ENCODE measurements around the gene PDE9A.
"Not testable (repeated sequence)": the region's sequence is repeated elsewhere in the genome, so short reads cannot be mapped to it uniquely, and the experiment has no call there.

PDE9A gene

DNA sequence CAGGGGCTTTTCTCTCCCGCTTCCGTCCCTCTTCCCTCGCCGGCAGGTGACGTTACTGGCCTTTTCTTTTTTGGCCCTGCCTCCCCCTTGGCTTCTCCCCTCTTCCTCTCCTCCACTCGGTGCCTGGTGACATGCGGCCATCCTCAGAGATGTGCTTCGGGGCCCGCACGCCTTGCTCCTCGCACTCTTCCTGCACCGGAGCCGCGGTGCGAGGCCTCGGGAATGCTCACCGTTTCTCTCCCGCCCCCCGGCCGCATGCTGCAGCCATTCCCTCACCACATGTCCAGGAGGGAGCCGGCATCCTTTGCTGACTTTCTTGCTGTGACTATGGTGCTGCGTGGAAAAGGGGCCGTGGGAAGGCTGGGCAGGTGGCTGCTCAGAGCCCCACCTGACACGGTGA, 39.3 kb downstream of the PDE9A start:
- DNase-seq = no peak

DNA sequence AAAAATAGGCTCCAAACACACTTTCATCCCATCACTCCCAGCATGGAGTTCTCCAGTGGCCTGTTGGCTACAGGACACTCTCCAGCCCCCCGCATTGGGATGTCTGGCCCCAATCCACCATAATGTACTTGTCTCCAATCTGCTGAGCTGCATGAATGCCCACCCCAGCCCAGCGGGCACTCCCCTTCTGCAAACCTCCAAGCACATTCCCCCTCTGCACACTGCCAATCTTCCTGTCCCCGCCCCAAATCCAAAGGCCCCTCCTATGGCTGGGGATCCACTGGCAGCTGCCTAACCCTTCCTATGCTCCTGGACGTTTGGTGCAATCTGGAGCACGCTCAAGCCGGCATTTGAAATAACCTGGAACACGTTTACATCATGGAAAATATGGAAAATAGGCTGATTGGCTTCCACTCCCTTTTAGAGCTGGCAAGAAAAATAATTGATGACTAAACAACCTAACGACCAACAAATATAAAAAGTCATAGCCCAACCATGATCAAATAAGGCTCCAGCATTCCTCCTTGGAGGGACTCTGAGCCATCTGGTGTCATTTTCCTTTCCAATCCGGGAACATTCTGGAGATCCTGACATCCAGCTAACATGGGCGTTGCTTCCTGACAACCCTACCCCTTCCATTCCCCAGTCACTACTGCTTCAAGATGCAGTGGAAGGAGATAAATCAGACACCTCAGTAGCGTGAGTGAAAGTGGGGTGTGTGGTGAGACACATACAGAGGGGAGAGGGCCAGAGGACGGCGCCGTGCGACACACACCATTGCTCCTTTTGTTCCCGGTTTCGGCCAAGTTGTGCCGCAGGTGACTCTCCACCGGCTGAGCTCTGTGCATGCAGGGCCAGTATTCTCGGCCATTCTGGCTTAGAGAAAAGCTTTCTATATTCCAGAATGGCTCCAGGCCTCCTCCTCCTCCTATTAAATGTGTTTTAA, 41.6 kb downstream of the PDE9A start:
- DNase-seq = no peak

GRCh38 chr21:42695697-42696380, 42.4 kb downstream of the PDE9A start:
- no peak for DNase-seq

DNA sequence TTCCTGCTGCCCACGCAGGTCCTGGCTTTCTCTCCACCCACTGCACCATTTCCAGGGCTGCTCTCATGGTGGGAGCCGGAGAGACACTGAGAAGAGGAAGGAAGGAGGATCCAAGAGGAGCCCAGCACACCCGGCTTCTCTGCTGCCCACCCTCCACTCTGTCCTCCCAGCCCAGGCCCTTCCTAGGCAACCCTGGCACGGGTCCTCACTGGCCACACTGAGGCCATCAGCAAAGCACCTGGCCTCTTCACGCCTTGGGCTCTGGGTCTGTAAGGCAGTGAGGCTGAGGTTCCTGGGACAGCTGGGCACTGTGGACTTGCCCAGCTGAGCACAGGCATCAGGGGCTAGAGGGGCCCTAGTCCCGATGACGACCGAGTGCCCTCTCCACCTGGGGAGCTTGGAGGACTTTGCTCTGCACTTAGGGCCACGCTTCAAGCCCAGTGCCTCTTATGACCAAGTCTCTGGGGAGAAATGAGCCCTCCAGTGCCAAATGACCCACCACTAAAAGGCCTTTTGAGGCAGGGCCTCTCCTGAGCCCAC, 43.1 kb downstream of the PDE9A start:
- DNase-seq = no peak

DNA sequence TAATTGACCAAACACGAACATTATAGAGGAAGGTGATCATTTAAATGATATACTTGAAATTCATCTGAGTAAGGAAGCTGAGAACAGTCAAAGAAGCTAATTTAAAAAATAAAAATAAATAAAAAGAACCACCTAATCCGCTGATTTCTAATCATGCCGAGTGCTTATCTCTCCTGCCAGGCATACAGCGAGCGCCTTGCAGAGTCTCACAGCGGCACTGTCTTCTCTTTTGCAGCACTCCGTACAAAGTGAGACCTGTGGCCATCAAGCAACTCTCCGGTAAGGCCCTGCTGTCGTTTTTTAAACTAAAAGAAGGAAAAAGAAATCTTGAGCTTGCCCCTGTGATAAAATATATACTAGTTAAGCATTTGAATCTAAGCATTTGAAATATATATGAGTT, 45.3 kb downstream of the PDE9A start:
- DNase-seq = no peak

GRCh38 chr21:42699196-42699595, 45.8 kb downstream of the PDE9A start:
- no peak for DNase-seq

DNA sequence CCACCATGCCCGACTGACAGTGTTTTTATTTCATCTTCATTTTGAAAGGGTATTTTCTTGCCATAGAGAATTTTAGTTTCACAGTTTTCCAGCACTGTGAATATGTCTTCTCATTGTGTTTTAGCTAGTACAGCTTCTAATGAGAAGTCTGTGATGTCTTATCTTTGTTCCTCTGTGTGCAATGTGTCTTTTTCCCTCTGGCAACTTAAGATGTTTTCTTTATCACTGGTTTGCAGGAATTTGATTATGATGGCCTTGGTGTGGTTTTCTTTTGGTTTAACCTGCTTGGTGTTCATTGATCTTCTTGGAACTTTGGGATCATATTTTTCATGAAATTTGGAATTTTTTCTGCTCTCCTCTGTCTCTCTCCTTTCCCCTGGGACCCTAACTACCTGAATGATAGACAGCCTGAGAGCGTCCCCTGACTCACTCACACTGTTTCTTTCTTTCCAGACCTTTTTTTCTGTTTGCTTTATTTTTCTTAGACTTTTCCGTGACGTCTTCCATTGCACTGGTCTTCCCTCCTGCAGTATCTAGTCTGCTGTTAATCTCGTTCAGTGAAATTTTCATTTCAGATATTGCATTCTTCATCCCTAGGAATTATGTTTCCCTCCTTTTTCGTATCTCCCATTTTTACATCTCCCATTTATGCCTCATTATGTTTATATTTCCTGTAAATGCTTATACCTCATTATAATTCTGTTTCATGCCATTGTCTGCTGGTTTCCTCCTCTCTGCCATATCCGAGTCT, 48.5 kb downstream of the PDE9A start:
- no peak for DNase-seq

- no peak for DNase-seq
These were observed 49.3 kb downstream of the PDE9A start for GRCh38 chr21:42702720-42703119.

- no peak for DNase-seq
These were observed 49.9 kb downstream of the PDE9A start for GRCh38 chr21:42703136-42703908.

DNA sequence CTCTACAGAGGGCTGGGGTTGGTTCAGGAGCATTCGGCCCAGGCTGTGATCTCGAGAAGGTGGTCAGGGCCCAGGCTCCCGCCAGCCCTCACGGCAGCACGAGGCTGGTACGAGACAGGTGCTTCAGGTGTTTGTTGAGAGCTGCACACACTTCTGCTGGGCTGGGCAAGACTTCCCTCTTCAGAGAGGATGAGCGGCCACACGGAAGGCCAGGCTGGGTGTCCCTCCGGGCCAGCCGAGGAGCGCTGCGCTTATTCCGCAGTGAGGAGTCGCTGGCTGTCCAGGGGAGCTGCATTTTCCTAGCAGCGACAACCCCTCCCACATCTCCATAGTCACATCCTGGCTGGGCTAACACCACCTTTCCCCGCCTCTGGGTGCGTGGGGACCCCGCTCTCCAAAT, 50.5 kb downstream of the PDE9A start:
- DNase-seq = no peak

DNA sequence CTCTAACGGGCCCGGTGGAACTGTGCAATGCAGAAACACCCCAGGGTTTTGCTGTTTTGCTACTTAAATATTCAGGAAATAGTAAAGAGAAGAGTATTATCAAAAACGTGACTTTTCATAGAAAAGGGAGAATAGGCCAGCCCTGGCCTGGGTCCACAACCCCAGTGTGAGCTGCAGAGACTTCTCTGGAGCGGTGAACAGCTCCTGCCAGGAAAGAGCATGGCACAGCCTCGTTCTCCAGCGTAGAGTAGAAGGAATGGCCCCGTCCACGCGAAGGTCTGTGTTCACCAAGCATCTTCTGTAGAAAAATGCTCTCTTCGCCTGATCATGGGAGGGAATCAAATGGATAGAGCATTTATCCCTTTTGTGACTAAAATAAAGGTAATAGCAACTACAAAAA, 51.4 kb downstream of the PDE9A start:
- no peak for DNase-seq

DNA sequence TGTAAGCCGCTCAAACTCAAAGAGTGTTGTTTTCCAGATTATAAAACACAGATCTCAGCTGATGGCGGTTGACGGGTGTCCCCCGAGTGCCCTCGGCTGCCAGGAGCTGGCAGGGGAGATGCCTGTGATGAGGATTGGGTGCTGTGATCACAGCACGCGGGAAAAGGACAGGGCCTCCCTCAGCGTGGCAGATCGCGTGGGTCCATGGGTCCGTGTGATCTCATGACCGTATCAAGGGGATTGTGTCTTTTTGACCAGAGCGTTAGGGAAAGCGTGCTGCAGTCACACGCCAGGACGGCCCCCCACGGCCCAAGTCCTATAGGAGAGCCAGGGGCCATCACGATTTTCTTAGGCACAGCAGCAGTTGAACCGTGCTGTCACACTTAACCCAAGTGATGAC, 51.9 kb downstream of the PDE9A start:
- no peak for DNase-seq

- DNase-seq = no peak
These were observed 52.4 kb downstream of the PDE9A start for GRCh38 chr21:42705746-42706374.

- no peak for DNase-seq
These were observed 53.3 kb downstream of the PDE9A start for GRCh38 chr21:42706765-42707164.

- no peak for DNase-seq
These were observed 53.9 kb downstream of the PDE9A start for GRCh38 chr21:42707207-42707830.

GRCh38 chr21:42708107-42708506, 54.7 kb downstream of the PDE9A start:
- no peak for DNase-seq

DNA sequence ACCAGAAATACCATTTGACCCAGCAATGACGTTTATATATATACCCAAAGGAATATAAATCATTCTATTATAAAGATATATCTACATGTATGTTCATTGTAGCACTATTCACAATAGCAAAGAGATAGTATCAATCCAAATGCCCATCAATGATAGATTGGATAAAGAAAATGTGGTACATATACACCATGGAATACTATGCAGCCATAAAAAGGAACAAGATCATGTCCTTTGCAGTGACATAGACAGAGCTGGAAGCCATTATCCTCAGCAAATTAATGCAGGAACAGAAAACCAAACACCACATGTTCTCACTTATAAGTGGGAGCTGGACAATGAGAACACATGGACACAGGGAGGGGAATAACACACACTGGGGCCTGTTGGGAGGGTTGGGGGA, 55.5 kb downstream of the PDE9A start:
- not testable (repeated sequence) for DNase-seq

DNA sequence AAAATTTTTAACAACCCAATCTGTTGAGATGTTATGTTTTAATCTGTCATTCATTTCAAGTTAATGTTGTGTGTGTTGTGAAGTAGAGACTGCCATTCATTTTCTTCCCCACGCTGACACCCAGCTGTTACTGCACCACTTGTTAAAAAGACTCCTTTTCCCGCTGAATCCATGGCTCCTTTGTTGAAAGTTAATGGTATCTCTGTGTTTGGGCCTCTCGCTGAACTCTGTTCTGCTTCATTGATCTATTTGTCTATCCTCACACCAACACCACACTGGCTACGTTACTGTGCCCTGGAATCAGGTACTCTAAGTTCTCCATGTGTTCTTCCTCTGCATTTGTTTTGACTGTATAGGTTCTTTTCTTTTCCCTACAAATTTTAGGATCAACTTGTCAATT, 58.2 kb downstream of the PDE9A start:
- DNase-seq = no peak

- not testable (repeated sequence) for DNase-seq
These were observed 62.0 kb downstream of the PDE9A start for GRCh38 chr21:42715427-42715826.

- no peak for DNase-seq
These were observed 62.7 kb downstream of the PDE9A start for GRCh38 chr21:42716074-42716473.

DNA sequence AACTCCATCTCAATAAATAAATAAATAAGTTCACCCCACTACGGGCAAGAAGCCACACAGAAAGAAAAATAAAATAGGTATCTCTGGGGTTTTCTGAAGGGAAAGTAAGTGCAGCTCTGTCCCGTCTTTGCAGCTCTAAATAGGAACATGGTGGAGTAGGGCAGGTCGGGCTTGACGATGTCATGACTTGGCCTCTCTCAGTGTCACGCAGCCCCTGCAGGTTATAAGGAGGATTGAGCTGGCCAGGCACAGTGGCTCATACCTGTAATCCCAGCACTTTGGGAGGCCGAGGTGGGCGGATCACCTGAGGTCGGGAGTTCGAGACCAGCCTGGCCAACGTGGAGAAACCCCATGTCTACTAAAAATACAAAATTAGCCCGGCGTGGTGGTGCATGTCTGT, 67.1 kb downstream of the PDE9A start:
- DNase-seq = not testable (repeated sequence)
